HG03060 (cell line): ENCODE measurements around the gene KIAA1958.

Experiments
- ATAC-seq: cut with Tn5 transposase; IDR thresholded peaks from one replicate; pipeline ENCODE4 v1.9.1; 2021; ENCODE audit warnings: low read depth, moderate number of reproducible peaks; ENCODE audit not compliant: unreplicated experiment

Gene KIAA1958

GRCh38 chr9:112552229-112553056 lies 65.8 kb downstream of the KIAA1958 start:
- no peak for ATAC-seq

DNA sequence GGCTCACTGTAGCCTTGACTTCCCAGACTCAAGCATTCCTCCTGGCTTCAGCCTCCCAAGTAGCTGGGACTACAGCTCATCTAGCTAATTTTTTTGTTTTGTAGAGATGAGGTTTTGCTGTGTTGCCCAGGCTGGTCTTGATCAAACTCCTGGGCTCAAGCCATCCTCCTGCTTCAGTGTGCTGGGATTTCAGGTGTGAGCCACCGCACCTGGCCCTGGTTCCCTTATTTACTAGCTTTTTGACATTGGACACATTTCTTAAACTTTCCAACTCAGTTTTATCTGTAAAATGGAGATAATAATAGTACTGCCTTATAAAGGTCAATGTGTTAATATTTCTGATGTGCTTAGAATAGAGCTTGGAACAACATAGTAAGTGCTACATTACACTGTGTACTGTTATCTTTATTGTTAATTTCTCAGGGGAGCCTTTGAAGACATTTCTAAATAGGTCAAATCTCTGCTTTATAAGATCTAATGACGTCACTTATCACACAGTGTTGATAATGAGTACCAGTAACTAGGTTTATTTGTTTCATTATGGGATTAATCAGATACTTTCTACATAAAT lies 66.7 kb downstream of the KIAA1958 start:
- ATAC-seq: no peak

DNA sequence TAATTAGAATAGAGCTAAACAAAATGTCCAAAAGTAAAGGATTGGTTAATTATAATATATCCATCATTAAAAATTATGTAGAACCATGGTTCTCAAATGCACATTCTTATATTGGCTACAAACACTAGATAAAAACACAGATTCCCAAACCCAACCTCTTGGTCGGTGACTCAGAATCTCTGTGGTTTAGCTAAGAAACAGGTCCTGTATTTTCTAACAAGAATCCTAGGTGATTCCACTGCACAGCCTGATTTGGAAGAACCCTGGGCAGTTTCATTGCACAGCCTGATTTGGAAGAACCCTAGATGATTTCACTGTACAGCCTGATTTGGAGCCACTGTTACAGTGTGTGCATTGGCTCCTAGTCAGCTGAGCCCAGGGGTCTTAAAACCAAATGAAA lies 67.9 kb downstream of the KIAA1958 start:
- ATAC-seq: no peak

DNA sequence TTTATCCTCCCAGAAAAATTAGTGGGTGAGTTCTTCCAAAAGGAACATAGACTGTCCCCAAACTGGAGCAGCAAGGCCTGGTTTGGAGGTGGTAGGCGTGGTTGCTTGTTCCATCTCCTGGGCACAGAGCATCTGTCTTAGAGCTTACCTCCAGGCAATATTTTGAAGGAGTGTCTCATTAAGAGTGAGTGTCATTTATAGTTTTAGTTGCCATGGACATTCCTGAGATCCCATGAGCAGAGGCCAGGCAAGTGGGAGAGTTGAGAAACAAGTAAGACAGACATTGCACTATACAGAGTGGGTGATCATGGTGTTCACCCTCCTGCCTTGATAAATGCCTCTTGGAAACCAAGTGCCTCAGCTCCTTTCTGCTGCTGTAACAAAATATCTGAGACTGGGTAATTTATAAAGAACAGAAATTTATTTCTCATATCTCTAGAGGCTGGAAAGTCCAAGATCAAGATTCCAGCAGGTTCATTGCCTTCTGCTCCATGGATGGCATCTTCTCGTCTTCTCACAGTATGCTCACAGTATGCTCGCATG lies 68.5 kb downstream of the KIAA1958 start:
- ATAC-seq: no peak

- ATAC-seq: no peak
These were observed 69.3 kb downstream of the KIAA1958 start for GRCh38 chr9:112555844-112556482.

- no peak for ATAC-seq
These were observed 70.1 kb downstream of the KIAA1958 start for GRCh38 chr9:112556497-112557442.

GRCh38 chr9:112558476-112558875 lies 71.8 kb downstream of the KIAA1958 start:
- ATAC-seq: no peak

- no peak for ATAC-seq
These were observed 72.4 kb downstream of the KIAA1958 start for GRCh38 chr9:112558978-112559377.

- ATAC-seq: no peak
These were observed 73.2 kb downstream of the KIAA1958 start for GRCh38 chr9:112559629-112560413.

DNA sequence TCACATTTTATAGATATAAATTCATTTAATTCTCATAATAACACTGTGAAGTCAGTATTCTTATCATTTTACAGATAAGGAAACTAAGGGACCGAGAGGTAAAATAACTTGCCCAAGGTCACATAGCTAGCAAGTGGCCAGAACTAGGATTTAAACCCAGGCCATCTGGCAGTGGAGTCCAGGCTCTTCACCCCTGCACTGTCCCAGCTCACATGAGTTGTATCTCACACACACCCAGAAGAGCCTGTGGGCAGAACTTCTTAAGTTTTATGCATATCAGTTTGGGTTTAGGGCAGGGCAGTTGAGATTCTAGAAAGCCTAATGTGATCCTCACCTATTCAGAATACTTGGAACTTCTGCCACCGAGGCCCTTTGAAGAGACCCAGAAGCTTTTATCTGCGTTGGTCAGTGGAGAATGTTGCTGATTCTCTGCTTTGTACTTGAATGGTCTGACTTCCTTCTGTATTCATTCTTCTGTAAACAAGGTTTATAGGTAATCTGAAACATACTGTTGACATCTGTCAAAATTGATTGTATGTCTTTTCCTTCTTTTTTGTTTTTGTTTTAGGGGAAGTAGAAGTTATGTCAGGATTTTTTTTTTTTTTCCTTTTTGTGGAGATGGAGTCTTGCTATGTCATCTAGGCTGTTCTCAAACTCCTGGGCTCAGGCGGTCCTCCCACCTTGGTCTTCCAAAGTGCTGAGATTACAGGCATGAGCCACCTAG lies 75.8 kb downstream of the KIAA1958 start:
- no peak for ATAC-seq

GRCh38 chr9:112569186-112569585 lies 82.6 kb downstream of the KIAA1958 start:
- no peak for ATAC-seq

- ATAC-seq: no peak
These were observed 84.1 kb downstream of the KIAA1958 start for GRCh38 chr9:112570671-112571167.

DNA sequence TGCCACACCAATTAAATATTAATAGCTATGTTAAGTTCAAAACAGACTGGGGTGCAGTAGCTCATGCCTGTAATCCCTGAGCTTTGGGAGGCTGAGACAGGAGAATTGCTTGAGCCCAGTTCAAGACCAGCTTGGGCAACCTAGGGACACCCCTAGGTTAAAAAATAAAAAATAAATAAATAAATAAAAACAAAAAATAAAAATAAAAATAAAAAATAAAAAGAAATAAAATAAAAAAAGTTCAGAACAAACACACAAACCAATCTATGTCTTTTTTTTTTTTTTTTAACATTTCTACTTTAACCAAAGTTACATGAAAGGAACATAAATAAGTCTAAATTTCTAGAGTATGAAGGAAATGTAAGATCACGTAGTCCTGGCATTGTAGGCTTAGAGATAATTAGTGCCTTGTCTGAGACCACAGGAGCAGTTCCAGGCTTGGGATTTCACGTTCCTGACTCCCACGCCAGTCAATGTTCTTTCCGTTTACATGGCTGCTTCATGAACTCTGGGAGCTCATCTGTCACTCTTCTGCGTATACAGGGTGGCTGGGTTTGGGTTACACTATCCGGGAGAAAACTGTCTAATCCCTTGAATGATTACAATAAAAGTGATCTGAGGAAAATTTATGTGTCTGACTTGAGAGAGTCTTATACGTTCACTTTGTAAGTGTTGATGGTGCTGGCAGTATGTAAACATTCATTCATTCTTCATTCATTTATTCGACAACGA lies 85.2 kb downstream of the KIAA1958 start:
- no peak for ATAC-seq

DNA sequence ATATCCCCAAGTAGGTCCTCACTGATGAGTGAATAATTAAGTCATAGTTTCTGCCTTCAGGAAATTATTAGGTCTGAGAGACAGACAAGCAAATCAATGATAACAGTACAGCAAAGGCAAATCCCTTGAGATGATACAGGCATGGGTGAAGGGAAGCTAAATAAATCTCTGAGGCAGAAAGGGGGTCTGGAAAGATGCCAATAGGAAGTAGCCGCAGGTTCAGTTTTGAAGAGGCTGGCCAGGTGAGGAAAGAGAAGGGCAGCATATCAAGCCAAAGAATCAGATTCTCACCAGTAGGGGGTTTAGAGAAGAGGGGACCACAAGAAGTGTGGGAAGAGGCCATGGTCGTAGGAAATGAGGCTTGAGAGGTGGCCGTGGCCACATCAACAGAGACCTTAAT lies 85.8 kb downstream of the KIAA1958 start:
- no peak for ATAC-seq

DNA sequence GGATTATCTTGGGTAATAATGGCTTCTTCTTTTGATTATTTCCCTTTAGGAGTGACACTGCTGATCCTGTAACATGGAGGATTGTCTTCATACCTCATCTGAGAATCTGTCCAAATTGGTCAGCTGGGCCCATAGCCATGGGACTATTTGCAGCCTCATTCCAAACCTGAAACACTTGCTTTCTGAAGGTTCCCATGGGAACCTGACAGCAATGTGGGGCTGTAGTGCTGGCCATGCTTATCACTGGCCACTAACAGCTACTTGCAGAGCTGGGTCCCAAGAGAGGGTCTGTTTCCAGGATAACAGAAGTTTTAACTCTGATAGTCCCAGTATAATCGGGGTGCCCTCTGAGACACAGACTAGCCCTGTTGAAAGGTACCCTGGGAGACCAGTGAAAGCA lies 87.4 kb downstream of the KIAA1958 start:
- ATAC-seq: no peak

DNA sequence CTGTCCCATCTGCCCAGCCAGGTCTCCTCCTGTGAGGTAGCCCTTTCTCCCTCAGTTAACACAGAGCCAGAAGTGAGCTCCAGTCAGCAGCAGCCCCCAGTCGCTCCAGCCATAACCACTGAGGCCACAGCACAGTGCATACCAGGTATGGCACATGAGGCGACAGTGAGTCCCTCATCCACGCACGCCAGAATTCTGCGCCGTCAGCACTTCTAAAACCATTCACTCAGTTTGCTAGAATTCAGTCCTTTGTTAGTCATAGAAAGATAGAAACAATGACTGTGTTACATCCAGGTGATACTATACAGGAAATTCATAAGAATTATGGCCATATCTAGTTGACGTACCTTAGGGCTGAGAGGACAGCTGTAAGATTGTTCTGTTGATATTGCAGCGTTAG lies 88.5 kb downstream of the KIAA1958 start:
- no peak for ATAC-seq

DNA sequence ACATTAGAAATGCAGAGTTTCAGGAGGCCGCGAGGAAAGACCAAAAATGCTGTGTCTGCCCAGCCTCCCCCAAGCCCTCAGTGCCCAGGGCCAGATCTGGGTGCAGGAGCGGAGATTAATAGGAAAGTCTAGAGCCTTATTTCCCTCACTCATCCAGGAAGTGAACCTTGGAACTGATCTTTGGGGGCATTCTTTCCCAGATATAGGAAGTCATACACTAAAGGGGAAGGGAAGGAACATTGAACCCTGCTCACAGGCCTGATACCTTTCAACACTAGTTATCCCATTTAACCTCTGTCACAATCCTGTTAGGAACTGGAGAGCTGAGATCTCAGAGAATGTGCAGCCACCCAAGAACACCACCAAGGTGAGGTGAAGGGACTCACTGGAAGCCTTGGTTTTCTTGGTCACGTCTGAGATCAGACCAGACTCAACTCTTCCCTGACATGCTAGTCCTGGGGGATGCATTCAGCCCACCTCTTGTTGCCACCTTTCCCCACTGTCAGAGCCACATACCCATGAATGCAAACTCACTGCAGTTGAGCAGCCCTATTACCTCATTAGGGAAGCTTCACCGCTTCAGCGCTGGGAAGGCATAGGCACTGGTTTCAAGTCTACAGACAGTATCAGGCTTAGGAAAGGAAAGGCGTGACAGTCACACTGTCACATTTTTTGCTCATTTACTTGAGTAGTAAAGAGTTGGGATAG lies 95.0 kb downstream of the KIAA1958 start:
- no peak for ATAC-seq
